Activated T-helper 1 cell treated with anti-CD3 and anti-CD28 coated beads, Interleukin-2, amount 50 U/mL, for 16 hours (primary cell): ENCODE results near the gene CT47A7.
"Not testable (repeated sequence)": the region's sequence is repeated elsewhere in the genome, so short reads cannot be mapped to it uniquely, and the experiment has no call there.

Experiments used
- DNase-seq, 2 donors: peaks; one replicate each; pipeline ENCODE4 v3.0.0-alpha.2; 2020; ENCODE audit warnings: low read depth in 1 of 2, low spot score in 1 of 2

The CT47A7 gene

GRCh38 chrX:120956500-120956899 lies at the start of gene CT47A7:
Gene CT47A7, minus strand, starts transcription at chrX:120956600. Its CDS starts 255 bp downstream, at chrX:120956345.
- DNase-seq: not testable (repeated sequence)

- no peak for DNase-seq
Observed at GRCh38 chrX:121000589-121000988, 44.2 kb upstream of the CT47A7 start.

GRCh38 chrX:120999413-120999812 lies 43.0 kb upstream of the CT47A7 start:
- DNase-seq: no peak

GRCh38 chrX:120985660-120986059 lies 29.3 kb upstream of the CT47A7 start, which contains the start of gene CT47A1:
Gene CT47A1, minus strand, starts transcription at chrX:120985760. Its CDS starts 231 bp downstream, at chrX:120985529.
- DNase-seq: not testable (repeated sequence)
